Activated T-cell treated with anti-CD3 and anti-CD28 coated beads for 1 hour (primary cell): ENCODE data around the gene UBE2F.

Experiments used
- DNase-seq: peaks from one replicate; pipeline ENCODE4 v3.0.0-alpha.2; 2020; ENCODE audit warnings: low read depth

UBE2F gene

GRCh38 chr2:238081150-238081549, 114.3 kb downstream of the UBE2F start:
- DNase-seq, result no peak

GRCh38 chr2:238081561-238081960, 114.7 kb downstream of the UBE2F start:
- DNase-seq, result no peak

GRCh38 chr2:238082151-238082550, 115.3 kb downstream of the UBE2F start:
- DNase-seq, result no peak

GRCh38 chr2:238082827-238083226, 116.0 kb downstream of the UBE2F start:
- DNase-seq, result no peak

- DNase-seq, result no peak
Observed at GRCh38 chr2:238083919-238084318, 117.1 kb downstream of the UBE2F start.

GRCh38 chr2:238084761-238085160, 117.9 kb downstream of the UBE2F start:
- DNase-seq, result no peak

GRCh38 chr2:238085899-238086298, 119.1 kb downstream of the UBE2F start:
- DNase-seq, result no peak

- DNase-seq, result no peak
Observed at GRCh38 chr2:238087211-238087610, 120.4 kb downstream of the UBE2F start.

- DNase-seq, result no peak
Observed at GRCh38 chr2:238090887-238091286, 124.1 kb downstream of the UBE2F start.

- no peak for DNase-seq
Observed at GRCh38 chr2:238091436-238092060, 124.7 kb downstream of the UBE2F start.
